Thyroid gland (tissue), 4 donors: ENCODE results near the gene NOC3L.

Experiments used
- CTCF ChIP-seq, 6 experiments: fragments of 200-600 bp in 3 of 6; fragments of 450-650 bp in 3 of 6; sonication (generic) in 3 of 6; IDR thresholded peaks; one replicate each; pipeline ENCODE4 v1.5.1; 2016 to 2019; ENCODE audit warnings: antibody characterized with exemption in 6 of 6, mild to moderate bottlenecking in 2 of 6, inconsistent platforms in 1 of 6, moderate library complexity in 1 of 6
- POLR2A ChIP-seq, 2 donors: fragments of 450-650 bp; IDR thresholded peaks; one replicate each; pipeline ENCODE4 v1.6.1; 2017; ENCODE audit warnings: antibody characterized with exemption in 2 of 2, mild to moderate bottlenecking in 2 of 2, moderate library complexity in 1 of 2

DNA sequence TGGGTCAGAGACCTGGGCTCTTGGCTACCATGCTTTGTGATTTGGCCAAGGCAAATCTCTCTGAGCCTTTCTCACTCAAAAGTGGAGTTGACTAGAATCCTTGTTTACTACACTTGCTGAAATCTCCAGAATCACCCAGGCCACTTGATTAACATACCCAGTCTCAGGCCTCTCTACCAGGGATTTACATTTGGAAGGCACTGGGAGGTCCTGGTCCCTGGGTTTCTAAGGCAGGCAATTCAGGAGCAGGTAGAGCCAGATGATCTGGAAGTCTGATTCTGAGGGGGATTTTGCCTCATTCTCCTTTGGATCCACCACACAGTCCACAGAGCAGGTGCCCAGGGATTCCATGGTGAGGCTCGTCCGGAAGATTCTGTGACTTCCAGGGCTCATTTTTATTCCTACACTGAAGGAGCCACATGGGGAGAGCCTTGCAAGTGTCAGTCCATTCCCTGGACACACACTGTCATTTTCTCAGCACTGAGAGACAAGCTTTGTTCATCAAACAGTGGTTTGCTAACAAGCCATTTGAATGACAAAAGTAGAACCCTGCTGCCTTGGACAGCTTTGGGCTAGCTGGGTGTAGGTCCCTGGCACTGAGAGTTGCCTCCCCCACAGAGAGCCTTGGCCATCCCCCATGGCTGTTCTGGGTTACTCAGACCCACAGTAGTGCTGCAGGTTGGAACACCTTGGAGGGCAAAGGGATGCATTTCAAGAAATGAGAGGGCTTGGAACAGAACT is 74.2 kb downstream of the NOC3L start:
- TF ChIP-seq CTCF (IDR thresholded peaks at IDR 0.05) (no peak), POLR2A (IDR thresholded peaks at IDR 0.05) (no peak)
